IMR-90 (cell line): ENCODE data around the gene FZD7. TPM values are rescaled to one million over a fixed set of nuclear protein-coding genes. Genes with fewer than 3 reads are reported as not detected.

Experiments
- ATAC-seq: fragments of 200-7000 bp; cut with Tn5 transposase; 2 replicates; pipeline ENCODE4 v1.9.1; 2020; ENCODE audit warnings: low read depth, mild to moderate bottlenecking, moderate library complexity
- BruUV-seq: library from RNA; stranded (reverse); fragments of 400-500 nt; replicated peaks from 2 replicates; lab custom pipeline; 2021; lab: Mats Ljungman, UMichigan
- CTCF ChIA-PET: fragments of 300-600 bp; formaldehyde crosslinking; extraction: SDS; loops from one replicate; lab custom pipeline; 2021; ENCODE audit warnings: antibody characterized with exemption; lab: Yijun Ruan, JAX
- POLR2A ChIA-PET: fragments of 300-600 bp; sonication (Branson Sonifier 250); formaldehyde crosslinking; loops from one replicate; lab custom pipeline; 2022; ENCODE audit warnings: antibody characterized with exemption; ENCODE audit not compliant: unreplicated experiment; lab: Charles Lee
- DNase-seq: peaks from one replicate; pipeline ENCODE4 v3.0.0; 2013
- H2AFZ ChIP-seq: replicated peaks from 2 replicates; pipeline ENCODE3; 2013; ENCODE audit warnings: low read length, mild to moderate bottlenecking; ENCODE audit not compliant: poor library complexity
- H2AK5ac ChIP-seq: 2 replicates; pipeline ENCODE4 v1.6.1; 2013; ENCODE audit warnings: low read depth, low read length, inconsistent platforms
- H2AK9ac ChIP-seq: replicated peaks from 2 replicates; pipeline ENCODE3; 2013; ENCODE audit warnings: mild to moderate bottlenecking, low read depth, low read length, moderate library complexity; ENCODE audit not compliant: poor library complexity
- H2BK120ac ChIP-seq: 2 replicates; pipeline ENCODE4 v1.6.1; 2013; ENCODE audit warnings: low read depth, low read length, inconsistent platforms
- H2BK15ac ChIP-seq: 3 replicates; pipeline ENCODE4 v1.6.1; 2013; ENCODE audit warnings: low read depth, low read length, inconsistent platforms
- H2BK20ac ChIP-seq: 2 replicates; pipeline ENCODE4 v1.6.1; 2013; ENCODE audit warnings: low read depth, mild to moderate bottlenecking, inconsistent platforms, low read length, moderate library complexity
- H2BK5ac ChIP-seq: 2 replicates; pipeline ENCODE4 v1.6.1; 2013; ENCODE audit warnings: mild to moderate bottlenecking, low read depth, low read length, inconsistent platforms; ENCODE audit not compliant: poor library complexity, severe bottlenecking
- H3K14ac ChIP-seq: replicated peaks from 2 replicates; pipeline ENCODE4 v1.6.1; 2013; ENCODE audit warnings: low read depth, low read length, inconsistent platforms
- H3K18ac ChIP-seq: 2 replicates; pipeline ENCODE4 v1.6.1; 2013; ENCODE audit warnings: low read depth, low read length, control low read depth
- H3K23ac ChIP-seq: 2 replicates; pipeline ENCODE4 v1.6.1; 2013; ENCODE audit warnings: low read depth, low read length, inconsistent platforms
- H3K27ac ChIP-seq: 2 replicates; pipeline ENCODE4 v1.5.1; 2013; ENCODE audit warnings: mild to moderate bottlenecking, control low read depth, low read length; ENCODE audit not compliant: insufficient read depth
- H3K27me3 ChIP-seq: 2 replicates; pipeline ENCODE4 v1.6.1; 2013; ENCODE audit warnings: low read length; ENCODE audit not compliant: control insufficient read depth, insufficient read depth
- H3K36me3 ChIP-seq: 2 replicates; pipeline ENCODE4 v1.6.1; 2013; ENCODE audit warnings: low read length, mixed read lengths; ENCODE audit not compliant: control insufficient read depth, insufficient read depth
- H3K4ac ChIP-seq: 2 replicates; pipeline ENCODE4 v1.6.1; 2013; ENCODE audit warnings: low read depth, low read length, inconsistent platforms
- H3K4me1 ChIP-seq: 2 replicates; pipeline ENCODE4 v1.6.1; 2013; ENCODE audit warnings: low read length, mixed read lengths; ENCODE audit not compliant: control insufficient read depth, insufficient read depth
- H3K4me2 ChIP-seq: 2 replicates; pipeline ENCODE4 v1.6.1; 2013; ENCODE audit warnings: low read depth, mild to moderate bottlenecking, control low read depth, low read length, moderate library complexity
- H3K4me3 ChIP-seq: 2 replicates; pipeline ENCODE4 v1.5.1; 2013; ENCODE audit warnings: low read depth, mild to moderate bottlenecking, control low read depth, low read length, moderate library complexity; ENCODE audit not compliant: insufficient read depth
- H3K56ac ChIP-seq: 2 replicates; pipeline ENCODE4 v1.6.1; 2013; ENCODE audit warnings: low read length, inconsistent platforms; ENCODE audit not compliant: insufficient read depth; ENCODE audit errors: extremely low read depth
- H3K79me1 ChIP-seq, 2 experiments: 2 replicates each; pipeline ENCODE4 v1.6.1; 2013; ENCODE audit warnings: low read length in 2 of 2, inconsistent platforms in 1 of 2, low read depth in 1 of 2
- H3K9ac ChIP-seq: 2 replicates; pipeline ENCODE4 v1.6.1; 2013; ENCODE audit warnings: low read depth, low read length, control low read depth
- H3K9me1 ChIP-seq: 2 replicates; pipeline ENCODE4 v1.6.1; 2013; ENCODE audit warnings: low read length, inconsistent platforms; ENCODE audit not compliant: insufficient read depth
- H3K9me3 ChIP-seq: 2 replicates; pipeline ENCODE4 v1.6.1; 2013; ENCODE audit warnings: low read length; ENCODE audit not compliant: control insufficient read depth, insufficient read depth
- H4K20me1 ChIP-seq: 2 replicates; pipeline ENCODE4 v1.6.1; 2013; ENCODE audit warnings: low read length, inconsistent platforms; ENCODE audit not compliant: insufficient read depth
- H4K5ac ChIP-seq: 2 replicates; pipeline ENCODE4 v1.6.1; 2013; ENCODE audit warnings: mild to moderate bottlenecking, low read depth, low read length, control low read depth
- H4K8ac ChIP-seq, 2 experiments: 2 replicates each; pipeline ENCODE4 v1.6.1; 2013; ENCODE audit warnings: low read depth in 2 of 2, low read length in 2 of 2, control low read depth in 1 of 2, inconsistent platforms in 1 of 2
- H4K91ac ChIP-seq: 2 replicates; pipeline ENCODE4 v1.6.1; 2013; ENCODE audit warnings: low read depth, low read length, inconsistent platforms; ENCODE audit not compliant: insufficient read depth
- CTCF ChIP-seq: conservative IDR thresholded peaks from 2 replicates; pipeline ENCODE4 v1.5.1; 2012; ENCODE audit warnings: mild to moderate bottlenecking, low read depth, low read length, improper control_type of control experiment
- FOS ChIP-seq: fragments of 150-350 bp; IDR thresholded peaks from 2 replicates; pipeline ENCODE4 v1.6.1; 2016; ENCODE audit warnings: low read depth, low read length
- MAZ ChIP-seq: IDR thresholded peaks from 2 replicates; pipeline ENCODE4 v1.6.1; 2012; ENCODE audit warnings: low read depth, mild to moderate bottlenecking, low read length, improper control_type of control experiment, moderate library complexity, borderline replicate concordance
- MXI1 ChIP-seq: IDR thresholded peaks from 2 replicates; pipeline ENCODE4 v1.6.1; 2012; ENCODE audit warnings: low read depth, mild to moderate bottlenecking, low read length, moderate library complexity, borderline replicate concordance
- RCOR1 ChIP-seq: IDR thresholded peaks from 2 replicates; pipeline ENCODE4 v1.6.1; 2012; ENCODE audit warnings: mild to moderate bottlenecking, low read length, improper control_type of control experiment; ENCODE audit not compliant: insufficient replicate concordance
- RFX5 ChIP-seq: IDR thresholded peaks from 2 replicates; pipeline ENCODE4 v1.8.0; 2012; ENCODE audit warnings: low read depth, mild to moderate bottlenecking, low read length, moderate library complexity
- USF2 ChIP-seq: fragments of 150-350 bp; IDR thresholded peaks from 2 replicates; pipeline ENCODE4 v1.6.1; 2017; ENCODE audit warnings: mild to moderate bottlenecking, antibody characterized with exemption, low read length, low read depth
- WGBS, 2 experiments: methylation state at CpG; one replicate each; pipeline versions ENCODE4 v1.1.5 to v1.1.7; 2013; ENCODE audit warnings: missing lambda C conversion rate in 2 of 2; ENCODE audit not compliant: insufficient read length in 1 of 2; ENCODE audit errors: extremely low coverage in 2 of 2; 5-methylcytosine and 5-hydroxymethylcytosine counted together
- dilution Hi-C: fragments of 300-500 bp; cut with HindIII; formaldehyde crosslinking; loops from one replicate; pipeline ENCODE4 v1.14.3; 2018; ENCODE audit warnings: low sequenced_read_pairs; ENCODE audit not compliant: unreplicated experiment
- in situ Hi-C: fragments of 300-500 bp; cut with MboI; formaldehyde crosslinking; loops from 3 replicates; pipeline ENCODE4 v1.14.3; 2019; ENCODE audit warnings: low sequenced_read_pairs, inconsistent platforms, mixed read lengths
- intact Hi-C: fragments of 100-400 bp; cut with micrococcal nuclease; formaldehyde crosslinking; loops from 2 replicates; pipeline ENCODE4 v1.10.0; 2022
- polyA plus RNA-seq, 3 experiments: library from polyadenylated mRNA; depleted of rRNA; stranded (reverse); fragments of >200 nt; gene quantifications; 2 replicates each; pipeline ENCODE4 v1.2.3, GENCODE V29; 2012; ENCODE audit warnings: low replicate concordance in 1 of 3
- total RNA-seq: library from RNA; depleted of rRNA; stranded (reverse); fragments of >200 nt; gene quantifications from 2 replicates; pipeline ENCODE4 v1.2.3, GENCODE V29; 2012

The FZD7 gene
- total and polyA plus RNA-seq, 2 of the 4 experiments (the other 2 are of a cell fraction) = 62.4 to 90.9 TPM

GRCh38 chr2:202067589-202067988, 33.9 kb downstream of the FZD7 start:
- no peak overlapping the region for H3K4me3 ChIP-seq
- no TSS peak for BruUV-seq

More at GRCh38 chr2:202067589-202067988, 33.9 kb downstream of the FZD7 start:
- H3K9me1 ChIP-seq = 0 out of 2 replicates have a peak, but pooled peaks cover 7% of the 10 kb centered on the region
- no peak overlapping the region for H3K27ac ChIP-seq
- H3K79me1 ChIP-seq = no peaks in the 10 kb centered on the region
- no peak overlapping the region for H2BK120ac ChIP-seq
- POLR2A ChIA-PET = no interaction called here
- no peak overlapping the region for H2BK20ac ChIP-seq
- no peak overlapping the region for H3K9ac ChIP-seq
- H3K4me1 ChIP-seq = peaks cover 10% of the 10 kb centered on the region
- no peak overlapping the region for H2BK15ac ChIP-seq
- no peaks in the 10 kb centered on the region for H3K9me3 ChIP-seq
- TF ChIP-seq FOS (no peak), RCOR1 (no peak), CTCF (no peak), MXI1 (no peak), MAZ (no peak), RFX5 (no peak), USF2 (no peak)
- dilution Hi-C loops (no loop called here), intact Hi-C loops (no loop called here), in situ Hi-C loops (no loop called here)
- no peak overlapping the region for H3K4me2 ChIP-seq
- no peak overlapping the region for H4K91ac ChIP-seq
- H2AFZ ChIP-seq = no peak overlapping the region
- no peak overlapping the region for H4K5ac ChIP-seq
- WGBS, 2 experiments = no CpG with 5 or more reads among the region's 1 CpG
- H3K18ac ChIP-seq = no peak overlapping the region
- no peak overlapping the region for H2BK5ac ChIP-seq
- H3K27me3 ChIP-seq = no peaks in the 10 kb centered on the region
- DNase-seq (no peak), ATAC-seq (no peak)
- CTCF ChIA-PET = no interaction called here
- no peak overlapping the region for H4K8ac ChIP-seq
- no peak overlapping the region for H3K23ac ChIP-seq
- H2AK5ac ChIP-seq = no peak overlapping the region
- H3K36me3 ChIP-seq = no peaks in the 10 kb centered on the region
- no peak overlapping the region for H3K56ac ChIP-seq
- H3K14ac ChIP-seq = no peak overlapping the region
- no peak overlapping the region for H2AK9ac ChIP-seq
- no peaks in the 10 kb centered on the region for H4K20me1 ChIP-seq
- no peak overlapping the region for H3K4ac ChIP-seq
